Stimulated activated CD4-positive, alpha-beta T cell treated with anti-CD3 and anti-CD28 coated beads, Interleukin-2, amount 100 ng/mL, for 24 hours (primary cell): ENCODE measurements around the gene DAB1.

ENCODE experiments used
- DNase-seq, 2 donors: peaks; one replicate each; pipeline ENCODE4 v3.0.0-alpha.2; 2020

The DAB1 gene

GRCh38 chr1:56967900-56968832 lies 455.7 kb downstream of the DAB1 start:
- DNase-seq = peak in 1 of 2 donors; percentile 18

- no peak for DNase-seq
These were observed 456.5 kb downstream of the DAB1 start for GRCh38 chr1:56967355-56967754.

- no peak for DNase-seq
These were observed 457.2 kb downstream of the DAB1 start for GRCh38 chr1:56966698-56966999.

GRCh38 chr1:56965916-56966697 lies 457.8 kb downstream of the DAB1 start, which contains the start of gene C8B:
C8B (minus strand) TSS chr1:56966015; CDS start chr1:56965948, 67 bp downstream.
- no peak for DNase-seq

GRCh38 chr1:56965191-56965590 lies 458.7 kb downstream of the DAB1 start:
- no peak for DNase-seq

GRCh38 chr1:56964349-56965017 lies 459.4 kb downstream of the DAB1 start:
- DNase-seq = no peak

GRCh38 chr1:56963667-56964066 lies 460.2 kb downstream of the DAB1 start:
- no peak for DNase-seq

- no peak for DNase-seq
These were observed 462.4 kb downstream of the DAB1 start for GRCh38 chr1:56961426-56961825.

GRCh38 chr1:56958526-56958925 lies 465.3 kb downstream of the DAB1 start:
- DNase-seq = no peak

- no peak for DNase-seq
These were observed 465.9 kb downstream of the DAB1 start for GRCh38 chr1:56957931-56958330.

- DNase-seq = no peak
These were observed 469.2 kb downstream of the DAB1 start for GRCh38 chr1:56954664-56955063.

- DNase-seq = no peak
These were observed 470.5 kb downstream of the DAB1 start for GRCh38 chr1:56953386-56953785.

- DNase-seq = no peak
These were observed 471.4 kb downstream of the DAB1 start for GRCh38 chr1:56952501-56952900.

- DNase-seq = no peak
These were observed 475.3 kb downstream of the DAB1 start for GRCh38 chr1:56948403-56949023.
